Adrenal gland (tissue), 12 donors: ENCODE data around the gene SLC6A18. TPM values are rescaled to one million over a fixed set of nuclear protein-coding genes. Genes with fewer than 3 reads are reported as not detected.

Experiments used
- DNase-seq, 7 donors: peaks; one replicate each; pipeline ENCODE4 v3.0.0-alpha.2; 2019 to 2020
- H3K27ac ChIP-seq, 5 donors: fragments of 200-600 bp; sonication (generic) in 4 of 5; 1 replicate in 3 of 5; 2 replicates in 2 of 5; pipeline versions ENCODE4 v1.5.1 to v1.8.0; 2016 to 2020; ENCODE audit warnings: mild to moderate bottlenecking in 1 of 5
- H3K27me3 ChIP-seq: fragments of 200-600 bp; 2 replicates; pipeline ENCODE4 v1.8.0; 2021
- H3K36me3 ChIP-seq, 2 donors: fragments of 200-600 bp; replicated peaks in 1 of 2; 1 replicate in 1 of 2; 2 replicates in 1 of 2; pipeline versions ENCODE4 v1.5.1 to v1.8.0; 2018 to 2022
- H3K4me1 ChIP-seq, 2 donors: fragments of 200-600 bp; replicated peaks in 1 of 2; 1 replicate in 1 of 2; 2 replicates in 1 of 2; pipeline versions ENCODE4 v1.5.1 to v1.8.0; 2018 to 2021
- H3K4me3 ChIP-seq, 4 donors: fragments of 200-600 bp; sonication (generic) in 3 of 4; one replicate each; pipeline ENCODE4 v1.5.1; 2016 to 2018
- H3K9me3 ChIP-seq, 3 donors: fragments of 200-600 bp; sonication (generic) in 1 of 3; replicated peaks in 1 of 3; 1 replicate in 2 of 3; 2 replicates in 1 of 3; pipeline versions ENCODE4 v1.5.1 to v1.8.0; 2016 to 2021
- CTCF ChIP-seq, 6 experiments: fragments of 450-650 bp in 4 of 6; fragments of 200-600 bp in 2 of 6; sonication (generic) in 1 of 6; IDR thresholded peaks; 1 replicate in 5 of 6; 2 replicates in 1 of 6; pipeline versions ENCODE4 v1.5.1 to v1.8.0; 2016 to 2021; ENCODE audit warnings: antibody characterized with exemption in 6 of 6, mild to moderate bottlenecking in 2 of 6, moderate library complexity in 1 of 6
- POLR2A ChIP-seq, 2 donors: fragments of 450-650 bp; IDR thresholded peaks; one replicate each; pipeline ENCODE4 v1.6.1; 2017; ENCODE audit warnings: antibody characterized with exemption in 2 of 2, mild to moderate bottlenecking in 2 of 2, moderate library complexity in 1 of 2
- WGBS, 4 donors: extraction: QIAGEN DNeasy Blood & Tissue Kit in 2 of 4; methylation state at CpG; one replicate each; pipeline versions ENCODE4 v1.1.5 to v1.1.7; 2013 to 2017; 5-methylcytosine and 5-hydroxymethylcytosine counted together
- intact Hi-C, 2 donors: fragments of 100-400 bp; cut with DNase I; formaldehyde crosslinking; loops; one replicate each; pipeline versions ENCODE4 v1.14.1 to v1.15.0; 2022 to 2023
- polyA plus RNA-seq, 3 donors: library from polyadenylated mRNA; stranded (reverse); fragments of 200-250 nt in 2 of 3; fragments of 350-450 nt in 1 of 3; fragmentation: Illumina TruSeq in 1 of 3; extraction: RNeasy Lipid Tissue Mini Kit (QIAGEN cat#74804) in 1 of 3; gene quantifications; one replicate each; pipeline ENCODE4 v1.2.3, GENCODE V29; 2013 to 2014
- total RNA-seq, 9 donors: library from RNA; depleted of rRNA in 4 of 9; stranded (reverse); fragments of >200 nt in 4 of 9; fragments of 120-200 nt in 1 of 9; fragmentation: NEBNext Ultra II Directional in 1 of 9; extraction: Animal tissue kit (Norgen Biotek cat#: 25700) in 1 of 9; gene quantifications; one replicate each; pipeline versions ENCODE4 v1.1.0 to v1.2.4, GENCODE V29; 2013 to 2023
- donor health status: healthy with polysubstance abuse.
- donor health status: Bipolar disorder and iron deficiency.
- donor health status: DM: yes; HTN: yes; CAD: no.
- donor health status: DM: no; HTN: no; CAD: no.
- donor health status: DM: no; HTN: no; CAD: no.
- donor health status: DM: yes; HTN: yes; CAD: no.

SLC6A18 gene
- total and polyA plus RNA-seq, 12 donors, result not detected

GRCh38 chr5:1276930-1277329 is 51.7 kb downstream of the SLC6A18 start:
- DNase-seq, result no peak
- H3K4me1 ChIP-seq, result no peaks in the 10 kb centered on the region
- no peaks in the 10 kb centered on the region for H3K27me3 ChIP-seq
- intact Hi-C loops, result no loop called here
- H3K9me3 ChIP-seq, result no peaks in the 10 kb centered on the region
- H3K36me3 ChIP-seq, result no peaks in the 10 kb centered on the region
- no peak overlapping the region for H3K27ac ChIP-seq
- H3K4me3 ChIP-seq, result no peak overlapping the region
- TF ChIP-seq POLR2A (IDR thresholded peaks at IDR 0.05) (no peak), CTCF (IDR thresholded peaks at IDR 0.05) (no peak)
- WGBS, 4 donors, result 85 to 95% (median 88%) methylated on average over 8 to 20 of the region's 20 CpGs

DNA sequence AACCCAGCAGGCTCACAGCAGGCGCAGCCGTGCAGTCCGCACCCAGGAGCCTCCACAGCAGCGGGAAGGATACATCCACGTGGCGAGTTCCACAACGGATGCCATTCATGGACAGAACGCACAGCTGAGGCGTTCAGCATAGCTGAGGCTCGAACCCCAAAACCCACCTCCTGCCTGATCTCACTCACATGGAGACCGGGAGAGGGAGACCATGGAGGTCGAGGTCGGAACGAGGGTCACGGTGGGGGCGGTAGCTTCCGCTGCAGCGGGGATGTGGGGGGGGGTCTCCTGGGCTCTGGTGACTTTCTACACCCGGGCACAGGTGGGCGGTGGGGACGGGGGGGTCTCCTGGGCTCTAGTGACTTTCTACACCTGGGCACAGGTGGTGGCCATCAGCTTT is 52.1 kb downstream of the SLC6A18 start:
- no peak for DNase-seq
- H3K27me3 ChIP-seq, result no peaks in the 10 kb centered on the region
- H3K9me3 ChIP-seq, result no peaks in the 10 kb centered on the region
- H3K27ac ChIP-seq, result no peak overlapping the region
- H3K4me3 ChIP-seq, result no peak overlapping the region
- H3K4me1 ChIP-seq, result no peaks in the 10 kb centered on the region
- H3K36me3 ChIP-seq, result no peaks in the 10 kb centered on the region
- intact Hi-C loops, result no loop called here
- 82 to 92% (median 87%) methylated on average over 8 to 21 of the region's 21 CpGs for WGBS, 4 donors
- no peak for TF ChIP-seq CTCF (IDR thresholded peaks at IDR 0.05)
- TF ChIP-seq POLR2A (IDR thresholded peaks at IDR 0.05), result no peak

DNA sequence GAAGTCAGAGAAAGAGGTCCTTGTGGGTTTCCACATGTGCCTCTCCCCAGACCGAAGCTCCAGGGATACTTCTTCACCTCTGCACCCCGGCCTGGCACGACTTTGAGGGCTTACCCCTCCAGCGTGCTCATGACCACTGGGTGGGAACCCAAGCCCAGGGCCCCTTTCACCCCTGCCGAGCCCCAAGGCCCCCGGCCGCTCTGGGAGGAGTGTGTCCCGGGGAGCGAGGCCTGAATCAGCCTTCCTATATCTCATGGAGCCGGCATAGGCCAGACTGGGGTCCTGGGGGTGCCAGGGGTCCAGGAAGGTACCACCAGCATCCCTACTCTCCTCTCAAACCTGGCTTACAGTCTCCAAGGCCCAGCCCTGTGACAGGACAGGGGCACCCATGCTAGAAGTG is 52.6 kb downstream of the SLC6A18 start:
- WGBS, 4 donors, result 84 to 100% (median 93%) methylated on average over 1 to 10 of the region's 10 CpGs; no CpG with 5 or more reads in 1 of the 4 donors
- no peaks in the 10 kb centered on the region for H3K9me3 ChIP-seq
- H3K36me3 ChIP-seq, result no peaks in the 10 kb centered on the region
- no peaks in the 10 kb centered on the region for H3K27me3 ChIP-seq
- intact Hi-C loops, result no loop called here
- H3K4me1 ChIP-seq, result no peaks in the 10 kb centered on the region
- TF ChIP-seq CTCF (IDR thresholded peaks at IDR 0.05) (no peak), POLR2A (IDR thresholded peaks at IDR 0.05) (no peak)
- no peak for DNase-seq
- H3K4me3 ChIP-seq, result no peak overlapping the region
- no peak overlapping the region for H3K27ac ChIP-seq

DNA sequence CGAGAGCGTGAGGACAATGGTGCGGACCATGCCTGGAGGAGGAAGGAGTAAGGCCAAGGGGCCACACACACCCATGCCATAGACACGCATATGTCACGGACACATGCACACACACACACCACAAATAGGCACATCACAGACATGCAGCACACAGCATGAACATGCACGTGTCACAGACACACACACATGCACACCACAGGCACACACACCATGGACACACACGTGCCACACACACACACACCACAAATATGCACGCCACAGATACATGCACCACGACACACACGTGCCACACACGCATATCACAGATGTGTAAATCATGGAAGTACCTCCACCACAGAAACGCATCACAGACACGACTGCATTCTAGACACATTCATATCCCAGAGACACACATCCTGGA is 53.0 kb downstream of the SLC6A18 start:
- no peaks in the 10 kb centered on the region for H3K4me1 ChIP-seq
- no peak for TF ChIP-seq POLR2A (IDR thresholded peaks at IDR 0.05)
- TF ChIP-seq CTCF (IDR thresholded peaks at IDR 0.05), result no peak
- H3K9me3 ChIP-seq, result no peaks in the 10 kb centered on the region
- intact Hi-C loops, result no loop called here
- no peak overlapping the region for H3K4me3 ChIP-seq
- 86 to 98% (median 92%) methylated on average over 5 to 13 of the region's 13 CpGs for whole genome bisulfite sequencing, 4 donors
- H3K36me3 ChIP-seq, result no peaks in the 10 kb centered on the region
- H3K27me3 ChIP-seq, result no peaks in the 10 kb centered on the region
- no peak for DNase-seq
- H3K27ac ChIP-seq, result no peak overlapping the region
